A549 (cell line): ENCODE measurements around the gene SLITRK1. TPM values are rescaled to one million over a fixed set of nuclear protein-coding genes. Genes with fewer than 3 reads are reported as not detected.

ENCODE experiments used
- ATAC-seq, 2 experiments: fragments of 200-7000 bp in 1 of 2; fragments of >200 bp in 1 of 2; cut with Nextera tagmentation in 1 of 2; cut with Tn5 transposase in 1 of 2; 3 replicates each; pipeline versions ENCODE4 v1.8.0 to v1.9.1; 2018 to 2020; ENCODE audit warnings: mild to moderate bottlenecking in 1 of 2, moderate library complexity in 1 of 2
- CTCF ChIA-PET: fragments of 300-600 bp; sonication (Branson Sonifier 250); formaldehyde crosslinking; extraction: SDS; loops from one replicate; lab custom pipeline; 2021; ENCODE audit warnings: antibody characterized with exemption, inconsistent platforms; lab: Yijun Ruan, JAX
- POLR2A ChIA-PET: fragments of 350-600 bp; formaldehyde crosslinking; extraction: SDS; loops from one replicate; lab custom pipeline; 2021; ENCODE audit warnings: antibody characterized with exemption, inconsistent platforms; lab: Yijun Ruan, JAX
- DNase-seq, 2 experiments: peaks; one replicate each; pipeline versions ENCODE4 v3.0.0 to v3.0.0-alpha.2; 2011 to 2016; ENCODE audit warnings: low read depth in 1 of 2, low spot score in 1 of 2
- FAIRE-seq: peaks from 2 replicates; lab custom pipeline; 2011; peaks lifted over from hg19 to GRCh38; lab: Jason Lieb, UNC
- H3K27ac ChIP-seq, 2 experiments: fragments of >200 bp; sonication (Bioruptor Twin); formaldehyde crosslinking; 3 replicates each; pipeline ENCODE4 v1.5.1; 2016 to 2017
- H3K4me1 ChIP-seq: fragments of >200 bp; sonication (Bioruptor Twin); formaldehyde crosslinking; 3 replicates; pipeline ENCODE4 v1.6.1; 2016
- H3K4me2 ChIP-seq: fragments of >200 bp; sonication (Bioruptor Twin); formaldehyde crosslinking; 3 replicates; pipeline ENCODE4 v1.6.1; 2016
- H3K4me3 ChIP-seq: fragments of >200 bp; sonication (Bioruptor Twin); formaldehyde crosslinking; 3 replicates; pipeline ENCODE4 v1.5.1; 2016
- H3K9me3 ChIP-seq: fragments of >200 bp; sonication (Bioruptor Twin); formaldehyde crosslinking; 3 replicates; pipeline ENCODE4 v1.6.1; 2016
- CBX8 ChIP-seq: fragments of 200-600 bp; sonication (generic); IDR thresholded peaks from 2 replicates; pipeline ENCODE4 v1.6.1; 2016
- EHMT2 ChIP-seq: fragments of 200-600 bp; sonication (generic); IDR thresholded peaks from 2 replicates; pipeline ENCODE4 v1.6.1; 2016; ENCODE audit warnings: antibody characterized with exemption, low read depth, mild to moderate bottlenecking, moderate library complexity
- ESRRA ChIP-seq: fragments of 150-350 bp; IDR thresholded peaks from 2 replicates; pipeline ENCODE4 v1.6.1; 2014; ENCODE audit warnings: mild to moderate bottlenecking, low read length, borderline replicate concordance
- FOSB ChIP-seq: fragments of 250-450 bp; sonication (Bioruptor Pico); IDR thresholded peaks from 2 replicates; pipeline ENCODE4 v1.5.0; 2020; ENCODE audit warnings: mild to moderate bottlenecking, moderate library complexity
- GATA3 ChIP-seq: IDR thresholded peaks from 2 replicates; pipeline ENCODE4 v1.6.1; 2012; ENCODE audit warnings: borderline replicate concordance
- HEYL ChIP-seq: fragments of 250-450 bp; sonication (Bioruptor Pico); IDR thresholded peaks from 2 replicates; pipeline ENCODE4 v1.8.0; 2021; ENCODE audit warnings: mild to moderate bottlenecking, moderate library complexity
- HOXB5 ChIP-seq: fragments of 250-450 bp; sonication (Bioruptor Pico); IDR thresholded peaks from 2 replicates; pipeline ENCODE4 v1.5.0; 2020; ENCODE audit warnings: mild to moderate bottlenecking, moderate library complexity
- JUNB ChIP-seq: fragments of >200 bp; sonication (Bioruptor Twin); formaldehyde crosslinking; IDR thresholded peaks from 2 replicates; pipeline ENCODE4 v1.6.1; 2016
- KDM1A ChIP-seq: fragments of 200-600 bp; sonication (generic); IDR thresholded peaks from 2 replicates; pipeline ENCODE4 v1.6.1; 2016; ENCODE audit warnings: low read depth, mild to moderate bottlenecking
- NPAS2 ChIP-seq: fragments of 250-450 bp; sonication (Bioruptor Pico); IDR thresholded peaks from 2 replicates; pipeline ENCODE4 v1.8.0; 2022; ENCODE audit warnings: mild to moderate bottlenecking, moderate library complexity, borderline replicate concordance
- POLR2A ChIP-seq: IDR thresholded peaks from 2 replicates; pipeline ENCODE4 v1.6.1; 2012; ENCODE audit warnings: mild to moderate bottlenecking, low read length
- RCOR1 ChIP-seq: fragments of 150-350 bp; IDR thresholded peaks from 2 replicates; pipeline ENCODE4 v1.6.1; 2014; ENCODE audit warnings: antibody characterized with exemption, low read length, low read depth
- SREBF2 ChIP-seq: fragments of 450-650 bp; IDR thresholded peaks from 2 replicates; pipeline ENCODE4 v1.6.1; 2014; ENCODE audit warnings: mild to moderate bottlenecking, moderate library complexity
- TFCP2L1 ChIP-seq: fragments of 250-450 bp; sonication (Bioruptor Pico); IDR thresholded peaks from 2 replicates; pipeline ENCODE4 v1.5.0; 2021; ENCODE audit warnings: mild to moderate bottlenecking
- ZC3H11A ChIP-seq: fragments of 450-650 bp; IDR thresholded peaks from 2 replicates; pipeline ENCODE4 v1.6.1; 2014; ENCODE audit warnings: antibody characterized with exemption, mild to moderate bottlenecking
- WGBS: methylation state at CpG from one replicate; pipeline ENCODE4 v1.1.6; 2017; ENCODE audit errors: missing lambda C conversion rate; 5-methylcytosine and 5-hydroxymethylcytosine counted together
- polyA plus RNA-seq, 4 experiments: library from polyadenylated mRNA; depleted of rRNA in 3 of 4; stranded (reverse); fragments of >200 nt; fragmentation: RNase III in 1 of 4; extraction: RNeasy Plus Mini Kit Qiagen cat#74134 plus additional on column Dnase treatment in 1 of 4; gene quantifications; 2 replicates in 3 of 4; 3 replicates in 1 of 4; pipeline ENCODE4 v1.2.3, GENCODE V29; 2011 to 2017
- TF ChIP-seq, protein P1 (sequence below): fragments of >200 bp; sonication (Bioruptor Twin); formaldehyde crosslinking; IDR thresholded peaks from 3 replicates; pipeline ENCODE4 v1.5.1; 2016
- TF ChIP-seq, protein P2 (sequence below): fragments of 250-450 bp; sonication (Bioruptor Pico); IDR thresholded peaks from 2 replicates; pipeline ENCODE4 v1.5.0; 2021; ENCODE audit warnings: mild to moderate bottlenecking, moderate library complexity, borderline replicate concordance
- TF ChIP-seq, protein P3 (sequence below): IDR thresholded peaks from 2 replicates; pipeline ENCODE4 v1.6.1; 2012
- TF ChIP-seq, protein P4 (sequence below): IDR thresholded peaks from 2 replicates; pipeline ENCODE4 v1.6.1; 2012; ENCODE audit warnings: low read depth, borderline replicate concordance
- TF ChIP-seq, protein P5 (sequence below): fragments of 150-350 bp; IDR thresholded peaks from 2 replicates; pipeline ENCODE4 v1.6.1; 2014; ENCODE audit warnings: low read depth, mild to moderate bottlenecking, low read length
- TF ChIP-seq, protein P6 (sequence below): fragments of >200 bp; sonication (Bioruptor Twin); formaldehyde crosslinking; IDR thresholded peaks from 2 replicates; pipeline ENCODE4 v1.6.1; 2016

The SLITRK1 gene
- polyA plus RNA-seq, 2 of the 4 experiments (the other 2 are of a cell fraction), result not detected

DNA sequence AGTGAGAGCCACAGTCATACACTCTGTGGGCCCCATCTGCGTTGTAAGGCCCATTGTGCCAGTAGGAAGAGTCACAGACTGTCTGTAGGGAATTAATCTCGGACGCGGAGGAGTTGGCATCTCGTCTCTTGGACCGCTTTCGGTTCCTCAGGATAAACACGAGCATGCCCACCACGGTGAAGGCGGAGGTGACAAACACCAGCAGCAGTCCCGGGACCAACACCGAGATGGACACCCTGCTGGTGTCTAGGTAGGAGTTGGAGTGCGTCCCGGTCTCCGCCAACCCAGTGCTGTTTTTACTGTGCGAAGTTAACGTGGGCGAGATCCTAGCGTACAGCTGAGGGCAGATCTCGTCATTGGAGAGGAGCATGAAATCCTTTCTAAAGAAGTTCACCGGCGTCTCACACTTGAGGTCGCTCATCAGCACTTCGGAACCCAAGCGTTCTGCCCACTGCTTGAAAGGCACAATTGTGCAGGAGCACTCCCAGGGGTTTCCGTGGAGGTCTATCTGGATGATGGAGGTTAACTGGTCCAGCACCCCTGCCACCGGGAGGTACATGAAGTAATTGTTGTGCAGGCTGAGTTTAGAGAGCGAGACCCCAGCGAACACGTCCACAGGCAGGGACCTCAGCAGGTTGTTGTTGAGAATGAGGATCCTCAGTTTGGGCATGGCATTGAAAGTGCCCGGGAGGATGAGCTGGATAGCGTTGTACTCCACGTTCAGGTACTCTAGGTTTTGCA lies 2.7 kb downstream of the SLITRK1 start:
- H3K4me2 ChIP-seq, result no peak overlapping the region
- 48% methylated on average over 18 of the region's 33 CpGs for WGBS
- H3K27ac ChIP-seq, result no peak overlapping the region
- no peak for ATAC-seq
- no peak for FAIRE-seq
- TF ChIP-seq, protein P1, sequence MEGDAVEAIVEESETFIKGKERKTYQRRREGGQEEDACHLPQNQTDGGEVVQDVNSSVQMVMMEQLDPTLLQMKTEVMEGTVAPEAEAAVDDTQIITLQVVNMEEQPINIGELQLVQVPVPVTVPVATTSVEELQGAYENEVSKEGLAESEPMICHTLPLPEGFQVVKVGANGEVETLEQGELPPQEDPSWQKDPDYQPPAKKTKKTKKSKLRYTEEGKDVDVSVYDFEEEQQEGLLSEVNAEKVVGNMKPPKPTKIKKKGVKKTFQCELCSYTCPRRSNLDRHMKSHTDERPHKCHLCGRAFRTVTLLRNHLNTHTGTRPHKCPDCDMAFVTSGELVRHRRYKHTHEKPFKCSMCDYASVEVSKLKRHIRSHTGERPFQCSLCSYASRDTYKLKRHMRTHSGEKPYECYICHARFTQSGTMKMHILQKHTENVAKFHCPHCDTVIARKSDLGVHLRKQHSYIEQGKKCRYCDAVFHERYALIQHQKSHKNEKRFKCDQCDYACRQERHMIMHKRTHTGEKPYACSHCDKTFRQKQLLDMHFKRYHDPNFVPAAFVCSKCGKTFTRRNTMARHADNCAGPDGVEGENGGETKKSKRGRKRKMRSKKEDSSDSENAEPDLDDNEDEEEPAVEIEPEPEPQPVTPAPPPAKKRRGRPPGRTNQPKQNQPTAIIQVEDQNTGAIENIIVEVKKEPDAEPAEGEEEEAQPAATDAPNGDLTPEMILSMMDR, result no peak
- TF ChIP-seq, protein P2, sequence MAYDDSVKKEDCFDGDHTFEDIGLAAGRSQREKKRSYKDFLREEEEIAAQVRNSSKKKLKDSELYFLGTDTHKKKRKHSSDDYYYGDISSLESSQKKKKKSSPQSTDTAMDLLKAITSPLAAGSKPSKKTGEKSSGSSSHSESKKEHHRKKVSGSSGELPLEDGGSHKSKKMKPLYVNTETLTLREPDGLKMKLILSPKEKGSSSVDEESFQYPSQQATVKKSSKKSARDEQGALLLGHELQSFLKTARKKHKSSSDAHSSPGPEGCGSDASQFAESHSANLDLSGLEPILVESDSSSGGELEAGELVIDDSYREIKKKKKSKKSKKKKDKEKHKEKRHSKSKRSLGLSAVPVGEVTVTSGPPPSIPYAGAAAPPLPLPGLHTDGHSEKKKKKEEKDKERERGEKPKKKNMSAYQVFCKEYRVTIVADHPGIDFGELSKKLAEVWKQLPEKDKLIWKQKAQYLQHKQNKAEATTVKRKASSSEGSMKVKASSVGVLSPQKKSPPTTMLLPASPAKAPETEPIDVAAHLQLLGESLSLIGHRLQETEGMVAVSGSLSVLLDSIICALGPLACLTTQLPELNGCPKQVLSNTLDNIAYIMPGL (CRISPR knock-in tag), result no peak
- TF ChIP-seq JUNB, result no peak
- no peak for TF ChIP-seq EHMT2
- no peak for DNase-seq
- CTCF ChIA-PET, result no interaction called here
- no peaks in the 10 kb centered on the region for H3K9me3 ChIP-seq
- H3K4me1 ChIP-seq, result no peaks in the 10 kb centered on the region
- H3K4me3 ChIP-seq, result no peak overlapping the region
- POLR2A ChIA-PET, result no interaction called here

DNA sequence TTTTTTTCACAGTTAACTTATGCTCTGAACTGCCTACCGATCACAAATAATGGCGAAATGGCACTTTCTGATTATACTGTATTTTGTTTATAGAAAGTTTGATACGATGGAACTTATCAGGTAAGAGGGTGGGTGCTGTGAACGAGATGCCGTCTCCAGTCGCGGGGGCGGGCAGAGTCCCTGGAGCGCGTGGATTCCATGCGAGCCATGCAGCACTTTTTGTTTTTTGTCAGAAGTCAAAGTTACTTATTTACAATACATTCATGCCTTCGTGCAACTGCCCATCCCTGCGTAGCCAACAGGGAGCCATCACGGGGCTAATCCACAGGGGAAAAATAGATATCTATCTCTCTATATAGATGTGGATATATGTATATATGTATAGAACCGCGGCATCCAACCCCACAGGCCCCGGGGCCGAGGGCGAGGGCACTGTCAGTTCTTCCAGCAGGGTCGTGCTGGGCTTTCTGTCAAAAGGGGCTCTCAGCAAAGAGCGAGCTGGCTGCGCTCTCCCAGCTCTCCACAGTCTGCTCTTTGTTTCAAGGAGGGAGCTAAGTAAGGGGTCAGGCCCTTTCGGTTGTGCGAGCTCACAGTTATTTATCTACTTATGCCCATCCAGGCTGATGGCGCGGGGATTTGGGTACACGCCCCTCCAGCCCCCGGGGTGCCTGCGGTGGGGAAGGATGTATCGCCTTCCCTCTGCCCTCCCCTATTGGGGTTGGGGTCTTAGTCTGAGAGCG lies 3.4 kb downstream of the SLITRK1 start:
- Histone ChIP-seq H3K27ac (no peak overlapping the region), H3K4me3 (no peak overlapping the region), H3K9me3 (no peaks in the 10 kb centered on the region), H3K4me1 (no peaks in the 10 kb centered on the region)
- ATAC-seq, result no peak
- ChIA-PET CTCF (no interaction called here), POLR2A (no interaction called here)
- TF ChIP-seq, protein P3, sequence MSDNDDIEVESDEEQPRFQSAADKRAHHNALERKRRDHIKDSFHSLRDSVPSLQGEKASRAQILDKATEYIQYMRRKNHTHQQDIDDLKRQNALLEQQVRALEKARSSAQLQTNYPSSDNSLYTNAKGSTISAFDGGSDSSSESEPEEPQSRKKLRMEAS, result no peak
- TF ChIP-seq ZC3H11A (no peak), FOSB (CRISPR knock-in tag) (no peak), HOXB5 (CRISPR knock-in tag) (no peak), KDM1A (no peak), POLR2A (no peak), HEYL (CRISPR knock-in tag) (no peak), GATA3 (no peak), CBX8 (no peak), RCOR1 (no peak), ESRRA (no peak), SREBF2 (no peak), NPAS2 (CRISPR knock-in tag) (no peak), TFCP2L1 (no peak)
- TF ChIP-seq, protein P4, sequence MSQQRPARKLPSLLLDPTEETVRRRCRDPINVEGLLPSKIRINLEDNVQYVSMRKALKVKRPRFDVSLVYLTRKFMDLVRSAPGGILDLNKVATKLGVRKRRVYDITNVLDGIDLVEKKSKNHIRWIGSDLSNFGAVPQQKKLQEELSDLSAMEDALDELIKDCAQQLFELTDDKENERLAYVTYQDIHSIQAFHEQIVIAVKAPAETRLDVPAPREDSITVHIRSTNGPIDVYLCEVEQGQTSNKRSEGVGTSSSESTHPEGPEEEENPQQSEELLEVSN, result no peak
- TF ChIP-seq, protein P2 (CRISPR knock-in tag), result no peak
- TF ChIP-seq, protein P5, sequence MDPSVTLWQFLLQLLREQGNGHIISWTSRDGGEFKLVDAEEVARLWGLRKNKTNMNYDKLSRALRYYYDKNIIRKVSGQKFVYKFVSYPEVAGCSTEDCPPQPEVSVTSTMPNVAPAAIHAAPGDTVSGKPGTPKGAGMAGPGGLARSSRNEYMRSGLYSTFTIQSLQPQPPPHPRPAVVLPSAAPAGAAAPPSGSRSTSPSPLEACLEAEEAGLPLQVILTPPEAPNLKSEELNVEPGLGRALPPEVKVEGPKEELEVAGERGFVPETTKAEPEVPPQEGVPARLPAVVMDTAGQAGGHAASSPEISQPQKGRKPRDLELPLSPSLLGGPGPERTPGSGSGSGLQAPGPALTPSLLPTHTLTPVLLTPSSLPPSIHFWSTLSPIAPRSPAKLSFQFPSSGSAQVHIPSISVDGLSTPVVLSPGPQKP, result no peak
- TF ChIP-seq, protein P6, sequence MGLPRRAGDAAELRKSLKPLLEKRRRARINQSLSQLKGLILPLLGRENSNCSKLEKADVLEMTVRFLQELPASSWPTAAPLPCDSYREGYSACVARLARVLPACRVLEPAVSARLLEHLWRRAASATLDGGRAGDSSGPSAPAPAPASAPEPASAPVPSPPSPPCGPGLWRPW, result no peak
- TF ChIP-seq, all 56 proteins: peak for 0
- no peak for DNase-seq
- FAIRE-seq, result no peak
- no peak overlapping the region for H3K4me2 ChIP-seq
- 43% methylated on average over 22 of the region's 31 CpGs for WGBS
